Stomach (tissue), 9 donors: ENCODE results near the gene TGIF2. TPM values are rescaled to one million over a fixed set of nuclear protein-coding genes. Genes with fewer than 3 reads are reported as not detected.
"Not testable (repeated sequence)": the region's sequence is repeated elsewhere in the genome, so short reads cannot be mapped to it uniquely, and the experiment has no call there.

Source experiments
- DNase-seq, 2 donors: peaks; one replicate each; pipeline versions ENCODE4 v3.0.0 to v3.0.0-alpha.2; 2013 to 2019
- H3K27ac ChIP-seq, 5 donors: fragments of 200-600 bp in 4 of 5; sonication (generic) in 4 of 5; one replicate each; pipeline ENCODE4 v1.5.1; 2013 to 2019; ENCODE audit warnings: mild to moderate bottlenecking in 1 of 5, moderate library complexity in 1 of 5
- H3K27me3 ChIP-seq, 3 donors: fragments of 200-600 bp; sonication (generic); one replicate each; pipeline ENCODE4 v1.5.1; 2017 to 2019; ENCODE audit warnings: mixed run types in 1 of 3
- H3K36me3 ChIP-seq, 4 donors: fragments of 200-600 bp; sonication (generic); 1 replicate in 3 of 4; 2 replicates in 1 of 4; pipeline ENCODE4 v1.5.1; 2016 to 2019
- H3K4me1 ChIP-seq, 4 donors: fragments of 200-600 bp; sonication (generic); one replicate each; pipeline ENCODE4 v1.5.1; 2016 to 2019
- H3K4me3 ChIP-seq, 4 donors: fragments of 200-600 bp; sonication (generic) in 3 of 4; one replicate each; pipeline ENCODE4 v1.5.1; 2016 to 2019; ENCODE audit warnings: mild to moderate bottlenecking in 1 of 4
- H3K9me3 ChIP-seq, 4 donors: fragments of 200-600 bp; sonication (generic); one replicate each; pipeline ENCODE4 v1.5.1; 2016 to 2019
- CTCF ChIP-seq, 7 experiments: fragments of 450-650 bp in 4 of 7; fragments of 200-600 bp in 3 of 7; sonication (generic) in 3 of 7; IDR thresholded peaks; one replicate each; pipeline ENCODE4 v1.5.1; 2016 to 2019; ENCODE audit warnings: antibody characterized with exemption in 7 of 7, control low read depth in 2 of 7, mild to moderate bottlenecking in 1 of 7
- EP300 ChIP-seq: sonication (generic); formaldehyde crosslinking; IDR thresholded peaks from one replicate; pipeline ENCODE4 v1.6.1; 2017; ENCODE audit warnings: antibody characterized with exemption
- POLR2A ChIP-seq, 4 donors: fragments of 450-650 bp; IDR thresholded peaks; one replicate each; pipeline ENCODE4 v1.6.1; 2016; ENCODE audit warnings: antibody characterized with exemption in 4 of 4, control low read depth in 2 of 4, mild to moderate bottlenecking in 1 of 4, moderate library complexity in 1 of 4
- POLR2AphosphoS5 ChIP-seq, 3 donors: sonication (generic); formaldehyde crosslinking; IDR thresholded peaks; one replicate each; pipeline ENCODE4 v1.6.1; 2016; ENCODE audit warnings: antibody characterized with exemption in 3 of 3
- WGBS, 5 donors: extraction: QIAGEN DNeasy Blood & Tissue Kit in 3 of 5; methylation state at CpG; one replicate each; pipeline versions ENCODE4 v1.1.5 to v1.1.7; 2013 to 2018; 5-methylcytosine and 5-hydroxymethylcytosine counted together
- intact Hi-C: fragments of 100-400 bp; cut with DNase I; formaldehyde crosslinking; loops from one replicate; pipeline ENCODE4 v1.15.1; 2023; ENCODE audit warnings: low total_unique reads
- polyA plus RNA-seq, 3 donors: library from polyadenylated mRNA; stranded (reverse); fragments of 200-250 nt; gene quantifications; one replicate each; pipeline ENCODE4 v1.2.3, GENCODE V29; 2013
- total RNA-seq, 5 donors: library from RNA; depleted of rRNA; stranded (reverse); fragments of >200 nt; gene quantifications; one replicate each; pipeline versions ENCODE4 v1.1.0 to v1.2.3, GENCODE V29; 2014 to 2016
- donor health status: healthy with polysubstance abuse.
- donor health status: Bipolar disorder and iron deficiency.
- donor health status: healthy.

Gene TGIF2
- total and polyA plus RNA-seq, 8 donors: 4.6 to 24.6 (median 14.9) TPM; not detected in 1

GRCh38 chr20:36562724-36563123 lies 10.7 kb upstream of the TGIF2 start:
- Histone ChIP-seq H3K4me3 (no peak overlapping the region), H3K36me3 (no peaks in the 10 kb centered on the region), H3K4me1 (no peaks in the 10 kb centered on the region), H3K27me3 (no peaks in the 10 kb centered on the region), H3K27ac (no peak overlapping the region), H3K9me3 (peaks cover 0 to 11% (median 2%) of the 10 kb centered on the region in 4 donors)
- no peak for DNase-seq
- WGBS, 5 donors: 75 to 96% (median 82%) methylated on average over 2 of the region's 2 CpGs
- intact Hi-C loops: no loop called here
- TF ChIP-seq POLR2A (IDR thresholded peaks at IDR 0.05): no peak
- no peak for TF ChIP-seq POLR2AphosphoS5 (IDR thresholded peaks at IDR 0.05)

- intact Hi-C loops: no loop called here
- Histone ChIP-seq H3K4me3 (no peak overlapping the region), H3K4me1 (no peaks in the 10 kb centered on the region), H3K27me3 (no peaks in the 10 kb centered on the region), H3K27ac (no peak overlapping the region), H3K9me3 (peaks cover 0 to 11% (median 2%) of the 10 kb centered on the region in 4 donors), H3K36me3 (no peaks in the 10 kb centered on the region)
- 64 to 100% (median 92%) methylated on average over 1 of the region's 1 CpG for WGBS, 5 donors
- TF ChIP-seq CTCF (IDR thresholded peaks at IDR 0.05): no peak
- no peak for TF ChIP-seq POLR2A (IDR thresholded peaks at IDR 0.05)
- TF ChIP-seq EP300: no peak
- TF ChIP-seq POLR2AphosphoS5 (IDR thresholded peaks at IDR 0.05): no peak
- DNase-seq: no peak
These were observed 10.0 kb upstream of the TGIF2 start for GRCh38 chr20:36563374-36563773.

DNA sequence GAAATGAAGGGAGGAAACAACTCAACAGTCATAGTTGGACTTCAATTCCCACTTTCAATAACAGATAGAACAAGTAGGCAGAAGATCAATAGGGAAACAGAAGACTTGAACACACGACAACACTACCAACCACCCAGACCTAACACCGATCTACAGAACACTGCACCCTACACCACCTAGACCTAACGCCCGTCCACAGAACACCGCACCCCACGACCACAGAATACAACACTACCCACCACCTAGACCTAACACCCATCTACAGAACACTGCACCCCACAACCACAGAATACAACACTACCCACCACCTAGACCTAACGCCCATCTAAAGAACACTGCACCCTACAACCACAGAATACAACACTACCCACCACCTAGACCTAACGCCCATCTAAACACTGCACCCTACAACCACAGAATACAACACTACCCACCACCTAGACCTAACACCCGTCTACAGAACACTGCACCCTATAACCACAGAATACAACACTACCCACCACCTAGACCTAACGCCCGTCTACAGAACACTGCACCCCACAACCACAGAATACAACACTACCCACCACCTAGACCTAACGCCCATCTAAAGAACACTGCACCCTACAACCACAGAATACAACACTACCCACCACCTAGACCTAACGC lies 9.2 kb upstream of the TGIF2 start:
- H3K4me3 ChIP-seq, DNase-seq, H3K27ac ChIP-seq, H3K4me1 ChIP-seq, H3K27me3 ChIP-seq, H3K36me3 ChIP-seq, intact Hi-C loops: not testable (repeated sequence)
- WGBS, 5 donors: 83 to 92% (median 90%) methylated on average over 11 to 13 of the region's 13 CpGs
- H3K9me3 ChIP-seq: peaks cover 0 to 11% (median 2%) of the 10 kb centered on the region in 4 donors

DNA sequence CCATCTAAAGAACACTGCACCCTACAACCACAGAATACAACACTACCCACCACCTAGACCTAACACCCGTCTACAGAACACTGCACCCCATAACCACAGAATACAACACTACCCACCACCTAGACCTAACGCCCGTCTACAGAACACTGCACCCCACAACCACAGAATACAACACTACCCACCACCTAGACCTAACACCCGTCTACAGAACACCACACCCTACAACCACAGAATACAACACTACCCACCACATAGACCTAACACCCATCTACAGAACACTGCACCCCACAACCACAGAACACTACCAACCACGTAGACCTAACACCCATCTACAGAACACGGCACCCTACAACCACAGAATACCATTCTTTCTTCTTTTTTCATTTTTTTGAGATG lies 8.7 kb upstream of the TGIF2 start:
- H3K36me3 ChIP-seq, H3K27ac ChIP-seq, H3K4me1 ChIP-seq, intact Hi-C loops, H3K27me3 ChIP-seq, DNase-seq, H3K4me3 ChIP-seq: not testable (repeated sequence)
- peaks cover 0 to 11% (median 2%) of the 10 kb centered on the region in 4 donors for H3K9me3 ChIP-seq
- WGBS, 5 donors: 73 to 94% (median 87%) methylated on average over 6 of the region's 6 CpGs

- 90 to 97% (median 93%) methylated on average over 3 of the region's 3 CpGs for WGBS, 5 donors
- intact Hi-C loops: no loop called here
- Histone ChIP-seq H3K36me3 (no peaks in the 10 kb centered on the region), H3K27me3 (no peaks in the 10 kb centered on the region), H3K9me3 (peaks cover 0 to 11% (median 2%) of the 10 kb centered on the region in 4 donors), H3K4me1 (no peaks in the 10 kb centered on the region), H3K4me3 (no peak overlapping the region), H3K27ac (no peak overlapping the region)
- TF ChIP-seq CTCF (IDR thresholded peaks at IDR 0.05) (no peak), POLR2AphosphoS5 (IDR thresholded peaks at IDR 0.05) (no peak), POLR2A (IDR thresholded peaks at IDR 0.05) (no peak), EP300 (no peak)
- no peak for DNase-seq
These were observed 7.9 kb upstream of the TGIF2 start for GRCh38 chr20:36565520-36565919.

- WGBS, 5 donors: 63 to 83% (median 79%) methylated on average over 7 of the region's 7 CpGs
- Histone ChIP-seq H3K4me1 (peaks cover 5 to 21% (median 15%) of the 10 kb centered on the region in 4 donors), H3K27me3 (no peaks in the 10 kb centered on the region), H3K27ac (no peak overlapping the region), H3K9me3 (peaks cover 0 to 10% (median 2%) of the 10 kb centered on the region in 4 donors), H3K36me3 (no peaks in the 10 kb centered on the region), H3K4me3 (no peak overlapping the region)
- TF ChIP-seq POLR2A (IDR thresholded peaks at IDR 0.05) (no peak), EP300 (no peak), CTCF (IDR thresholded peaks at IDR 0.05) (no peak), POLR2AphosphoS5 (IDR thresholded peaks at IDR 0.05) (no peak)
- DNase-seq: no peak
- intact Hi-C loops: no loop called here
These were observed 3.5 kb upstream of the TGIF2 start for GRCh38 chr20:36569847-36570429.
